IPS DF 4.7 (cell line): ENCODE data around the gene AFDN.
"Not testable (repeated sequence)": the region's sequence is repeated elsewhere in the genome, so short reads cannot be mapped to it uniquely, and the experiment has no call there.

Experiments
- DNase-seq: peaks from one replicate; pipeline ENCODE4 v3.0.0-alpha.2; 2013; ENCODE audit warnings: low spot score; ENCODE audit errors: extremely low read depth

Gene AFDN

GRCh38 chr6:167996424-167997199, 169.9 kb downstream of the AFDN start:
- DNase-seq, result peak; percentile 9

- no peak for DNase-seq
These were observed 170.9 kb downstream of the AFDN start, which contains the start of gene KIF25 for GRCh38 chr6:167997642-167998041. TSS of gene KIF25 (plus strand) at chr6:167997671. CDS start at chr6:168029586, 31,915 bp downstream.

GRCh38 chr6:167998215-167998614, 171.5 kb downstream of the AFDN start:
- DNase-seq, result no peak

GRCh38 chr6:168000198-168001028, 173.7 kb downstream of the AFDN start:
- DNase-seq, result no peak

GRCh38 chr6:168001029-168001332, 174.3 kb downstream of the AFDN start:
- DNase-seq, result no peak

- not testable (repeated sequence) for DNase-seq
These were observed 174.8 kb downstream of the AFDN start for GRCh38 chr6:168001514-168001913.

- no peak for DNase-seq
These were observed 176.1 kb downstream of the AFDN start for GRCh38 chr6:168002804-168003203.

GRCh38 chr6:168004023-168004422, 177.3 kb downstream of the AFDN start:
- no peak for DNase-seq

GRCh38 chr6:168004945-168005344, 178.2 kb downstream of the AFDN start:
- DNase-seq, result no peak

GRCh38 chr6:168005796-168006195, 179.1 kb downstream of the AFDN start:
- DNase-seq, result no peak

- DNase-seq, result no peak
These were observed 181.1 kb downstream of the AFDN start for GRCh38 chr6:168007592-168008338.

GRCh38 chr6:168009331-168009730, 182.6 kb downstream of the AFDN start:
- DNase-seq, result no peak

GRCh38 chr6:168011291-168011690, 184.6 kb downstream of the AFDN start:
- DNase-seq, result no peak

GRCh38 chr6:168012431-168013249, 185.9 kb downstream of the AFDN start:
- DNase-seq, result no peak

- DNase-seq, result no peak
These were observed 186.7 kb downstream of the AFDN start for GRCh38 chr6:168013250-168013915.

GRCh38 chr6:168014428-168014827, 187.7 kb downstream of the AFDN start:
- DNase-seq, result no peak

GRCh38 chr6:168015009-168015408, 188.3 kb downstream of the AFDN start:
- DNase-seq, result no peak

GRCh38 chr6:168015482-168016175, 188.9 kb downstream of the AFDN start:
- no peak for DNase-seq

- no peak for DNase-seq
These were observed 189.5 kb downstream of the AFDN start for GRCh38 chr6:168016176-168016620.
